NCI-H2107 treated with DMSO at 0.1 percent for 48 hours (cell line): Measurements from ENCODE around the gene FHIP1B.

Source experiments
- DNase-seq: peaks from one replicate; lab custom pipeline; 2025; ENCODE audit not compliant: unreplicated experiment; lab: John Stamatoyannopoulos, UW

Gene FHIP1B

GRCh38 chr11:6202041-6202440 is 32.4 kb downstream of the FHIP1B start:
- no peak for DNase-seq

- DNase-seq, result no peak
Measured at GRCh38 chr11:6201481-6201880, 33.0 kb downstream of the FHIP1B start.

GRCh38 chr11:6200975-6201374 is 33.5 kb downstream of the FHIP1B start:
- no peak for DNase-seq

DNA sequence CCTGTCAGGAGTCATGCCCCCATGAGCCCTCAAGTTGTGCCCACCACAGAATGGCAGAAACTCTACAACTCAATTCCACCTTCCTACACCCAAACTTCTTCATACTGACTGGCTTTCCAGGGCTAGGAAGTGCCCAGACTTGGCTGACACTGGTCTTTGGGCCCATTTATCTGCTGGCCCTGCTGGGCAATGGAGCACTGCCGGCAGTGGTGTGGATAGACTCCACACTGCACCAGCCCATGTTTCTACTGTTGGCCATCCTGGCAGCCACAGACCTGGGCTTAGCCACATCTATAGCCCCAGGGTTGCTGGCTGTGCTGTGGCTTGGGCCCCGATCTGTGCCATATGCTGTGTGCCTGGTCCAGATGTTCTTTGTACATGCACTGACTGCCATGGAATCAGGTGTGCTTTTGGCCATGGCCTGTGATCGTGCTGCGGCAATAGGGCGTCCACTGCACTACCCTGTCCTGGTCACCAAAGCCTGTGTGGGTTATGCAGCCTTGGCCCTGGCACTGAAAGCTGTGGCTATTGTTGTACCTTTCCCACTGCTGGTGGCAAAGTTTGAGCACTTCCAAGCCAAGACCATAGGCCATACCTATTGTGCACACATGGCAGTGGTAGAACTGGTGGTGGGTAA is 35.1 kb downstream of the FHIP1B start, which contains the start of gene OR52W1:
Gene OR52W1, plus strand, starts transcription at position 51 of the 637 bp plus-strand sequence. Its CDS starts 0 bp downstream, at position 51.
- no peak for DNase-seq

DNA sequence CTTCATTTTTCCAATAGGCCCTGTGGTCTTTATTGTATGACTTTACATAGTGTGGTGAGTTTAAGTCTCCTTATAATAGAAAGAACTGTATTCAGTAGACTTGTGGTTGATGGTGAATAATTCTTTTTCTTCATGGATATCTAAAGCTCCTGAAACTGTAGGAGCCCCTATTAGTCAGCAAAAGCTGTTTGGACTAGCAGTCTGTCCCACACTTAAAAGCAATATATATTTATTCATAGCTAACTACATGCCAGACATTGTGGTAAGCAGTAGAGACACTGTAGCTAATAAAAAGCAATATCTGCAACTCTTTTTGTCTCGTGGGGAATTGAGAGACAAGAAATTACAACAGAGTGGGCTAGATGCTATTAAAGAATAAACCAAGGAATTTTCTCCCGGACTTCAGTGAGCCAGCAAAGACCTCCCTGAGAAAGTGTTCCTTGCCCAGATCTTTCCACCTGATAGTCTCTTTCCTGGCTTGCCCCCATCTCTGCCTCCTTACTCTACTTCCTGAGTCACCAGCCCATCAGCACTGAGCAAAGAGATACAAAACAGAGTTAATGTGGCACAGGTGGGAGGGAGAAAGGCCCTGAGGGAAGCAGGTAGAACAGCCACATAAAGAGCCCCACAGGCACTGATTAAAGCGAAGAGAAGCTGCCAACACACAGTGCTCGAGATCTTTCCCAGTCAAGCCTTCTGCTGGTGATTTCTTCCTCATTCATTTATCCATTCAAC is 36.8 kb downstream of the FHIP1B start:
- DNase-seq, result no peak

DNA sequence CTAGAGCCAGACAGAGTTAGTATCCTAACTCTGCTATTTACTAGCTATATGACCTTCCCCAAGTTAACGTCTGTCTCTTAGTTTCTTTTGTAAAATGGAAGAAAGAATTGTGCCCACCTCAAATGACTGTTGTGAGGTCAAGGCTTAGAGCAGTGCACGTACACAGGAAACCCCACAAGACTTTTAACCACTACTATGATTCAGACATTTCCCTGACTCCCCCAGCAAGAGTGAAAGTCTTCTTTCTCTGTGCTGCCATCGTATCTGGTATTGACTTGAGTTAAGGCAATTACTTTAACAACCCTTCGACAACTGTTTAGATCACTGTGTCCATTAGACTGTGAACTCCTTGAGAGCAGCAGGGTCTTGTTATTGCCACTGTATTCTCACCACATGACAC is 38.0 kb downstream of the FHIP1B start:
- DNase-seq, result no peak

- DNase-seq, result no peak
Measured at GRCh38 chr11:6194065-6194581, 40.3 kb downstream of the FHIP1B start.

DNA sequence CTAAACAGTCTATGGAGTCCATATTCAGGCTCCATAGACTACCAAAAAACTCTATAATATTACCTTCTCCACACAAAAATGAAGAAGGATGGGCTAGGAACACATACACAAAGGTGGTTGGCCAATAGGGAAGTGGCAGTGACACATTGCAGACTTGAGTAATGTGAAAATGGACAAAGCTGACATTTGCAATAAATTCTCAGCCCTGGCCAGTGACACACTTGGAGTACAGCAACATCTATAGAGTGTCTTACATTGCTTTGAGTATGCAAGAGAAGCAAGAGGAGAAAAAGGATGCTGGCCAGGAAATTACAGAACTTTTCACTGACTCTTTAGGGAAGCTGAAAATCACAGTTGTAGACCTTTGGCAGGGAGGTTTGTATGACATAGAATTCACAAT is 42.7 kb downstream of the FHIP1B start:
- no peak for DNase-seq

DNA sequence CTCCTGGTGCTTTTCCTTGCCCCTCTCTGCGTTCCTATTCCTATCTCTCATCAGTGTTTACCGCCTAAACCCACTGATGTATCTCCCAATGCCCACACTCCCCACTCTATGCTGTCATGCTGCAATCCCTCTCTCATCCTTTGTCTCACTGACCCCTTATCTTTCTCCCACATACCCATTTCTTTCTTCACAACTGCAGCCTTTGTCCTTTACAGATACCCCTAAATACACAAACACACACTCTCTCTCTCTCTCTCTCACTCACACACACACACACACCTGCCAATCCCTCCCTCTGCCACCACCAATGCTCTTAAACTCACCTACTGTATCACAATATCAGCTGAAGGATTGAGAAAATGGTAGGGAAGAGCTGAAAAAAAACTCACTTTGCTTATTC is 59.0 kb downstream of the FHIP1B start:
- DNase-seq, result no peak

DNA sequence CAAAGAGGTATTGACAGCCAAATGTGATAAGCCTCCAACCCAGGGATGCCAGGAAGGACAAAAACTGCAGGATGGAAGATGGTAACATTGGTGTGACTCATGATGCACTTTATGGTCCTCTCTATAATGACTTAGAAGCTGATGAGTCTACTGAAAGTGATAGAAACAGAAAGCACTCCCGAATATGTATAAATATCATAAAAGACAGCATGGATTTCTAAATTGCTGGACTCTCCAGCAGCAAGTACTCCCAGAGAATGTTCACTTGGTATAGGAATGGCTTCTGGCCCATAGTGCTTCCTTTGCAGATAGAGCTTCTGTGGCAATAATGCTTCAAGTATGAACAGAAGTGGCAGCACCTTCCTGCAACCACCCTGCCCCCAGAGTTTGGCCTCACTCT is 64.2 kb downstream of the FHIP1B start, which contains the start of gene OR52B2:
Gene OR52B2, minus strand, starts transcription at position 101 of the 400 bp plus-strand sequence. Its CDS starts 0 bp downstream, at position 101.
- no peak for DNase-seq
